Posterior vena cava (tissue), 2 donors: Measurements from ENCODE around the gene CSMD2. TPM values are rescaled to one million over a fixed set of nuclear protein-coding genes. Genes with fewer than 3 reads are reported as not detected.

Experiments
- DNase-seq: peaks from one replicate; pipeline ENCODE4 v3.0.0-alpha.2; 2020; ENCODE audit warnings: low spot score
- intact Hi-C, 2 donors: fragments of 100-400 bp; cut with DNase I; formaldehyde crosslinking; loops; one replicate each; pipeline versions ENCODE4 v1.14.1 to v1.14.2; 2022 to 2023
- total RNA-seq, 2 donors: library from RNA; stranded (reverse); fragmentation: NEBNext Ultra II Directional; extraction: Animal tissue kit (Norgen Biotek cat#: 25700); gene quantifications; one replicate each; pipeline ENCODE4 v1.2.1, GENCODE V29; 2021
- donor health status: DM: yes; HTN: yes; CAD: no.
- donor health status: DM: yes; HTN: yes; CAD: no.

Gene CSMD2
- total RNA-seq, 2 donors from 2014 or later = 2.4 to 3.1 TPM

GRCh38 chr1:33822396-33822795, 342.6 kb downstream of the CSMD2 start:
- intact Hi-C loops = no loop called here
- no peak for DNase-seq

DNA sequence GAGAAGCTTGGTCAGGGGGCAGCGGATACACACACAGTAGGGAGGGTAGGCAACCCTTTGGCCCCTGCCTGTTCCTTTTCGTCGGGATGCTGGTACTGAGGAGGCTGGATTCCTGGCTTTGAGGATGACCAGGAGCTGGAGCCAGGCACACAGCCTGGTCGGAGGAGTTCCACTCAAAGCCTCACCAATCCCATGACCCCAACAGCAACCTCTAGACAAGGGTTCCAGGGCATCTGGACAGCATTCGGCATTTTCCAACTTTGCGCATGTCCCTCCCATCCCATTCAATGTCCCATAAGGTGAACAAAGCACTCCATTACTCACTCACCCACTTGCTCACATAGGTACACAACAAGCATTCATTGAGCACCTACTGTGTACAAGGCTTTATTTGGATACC, 343.7 kb downstream of the CSMD2 start:
- intact Hi-C loops = no loop called here
- no peak for DNase-seq

DNA sequence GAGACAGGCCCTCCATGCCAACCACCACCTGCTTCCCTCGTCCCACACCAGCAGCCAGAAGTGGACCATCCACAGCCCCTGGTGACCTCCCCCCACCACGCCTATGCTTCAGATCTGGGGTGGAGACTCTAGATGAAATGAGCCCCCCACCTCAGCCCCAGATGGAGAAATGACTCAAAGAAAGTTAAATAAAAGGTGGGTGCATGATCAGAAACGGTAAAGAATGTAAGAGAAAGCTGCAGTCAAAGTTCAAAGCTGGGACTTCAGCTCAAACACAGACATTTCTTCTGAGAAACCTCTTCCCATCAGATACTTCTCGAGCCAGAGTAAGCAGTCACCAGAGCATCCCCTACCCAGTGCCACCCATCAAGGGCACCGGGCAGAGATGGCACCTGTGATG, 344.2 kb downstream of the CSMD2 start:
- intact Hi-C loops = no loop called here
- DNase-seq = no peak

DNA sequence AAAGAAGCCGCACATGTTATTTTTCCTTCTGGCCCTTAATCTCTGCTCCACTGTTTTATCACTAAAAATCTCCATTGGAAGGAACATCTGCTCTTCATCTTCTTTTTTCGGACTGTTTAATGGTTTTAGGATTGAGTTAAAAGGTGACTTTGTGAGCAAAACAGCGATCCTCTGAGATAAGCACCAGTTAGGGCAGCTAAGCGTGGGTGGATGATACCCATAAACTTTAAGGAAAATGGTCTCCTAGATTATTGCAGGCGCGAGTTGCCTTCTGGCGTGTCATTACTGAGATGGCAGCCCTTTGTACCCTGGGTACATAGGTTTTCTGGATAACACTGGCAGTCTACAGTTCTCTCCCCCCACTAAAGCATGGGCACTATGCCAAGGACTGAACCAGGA, 345.1 kb downstream of the CSMD2 start:
- DNase-seq = no peak

GRCh38 chr1:33819290-33819912, 345.6 kb downstream of the CSMD2 start:
- no peak for DNase-seq

More for the DNA sequence above, 345.1 kb downstream of the CSMD2 start:
- intact Hi-C loops = no loop called here

DNA sequence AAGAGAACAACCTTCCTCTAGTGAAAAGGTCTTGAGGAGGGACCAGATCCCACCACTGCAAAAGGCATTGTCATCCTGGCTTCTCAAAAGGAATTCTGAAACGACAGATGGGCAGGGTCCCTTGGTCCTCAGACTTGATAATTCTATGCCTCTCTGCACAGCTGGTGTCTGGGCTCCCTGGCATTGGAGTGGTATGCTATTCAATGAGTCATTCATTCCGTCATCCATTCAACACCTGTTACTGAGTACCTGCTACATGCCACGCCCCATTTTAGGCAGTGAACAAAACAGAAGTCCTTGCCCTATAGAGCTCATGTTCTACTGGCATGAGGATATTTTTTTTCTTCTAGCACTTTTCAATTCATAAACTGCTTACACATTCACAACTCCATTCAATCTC, 347.0 kb downstream of the CSMD2 start:
- intact Hi-C loops = no loop called here

More at GRCh38 chr1:33819290-33819912, 345.6 kb downstream of the CSMD2 start:
- intact Hi-C loops = no loop called here

GRCh38 chr1:33815061-33815460, 350.0 kb downstream of the CSMD2 start:
- no peak for DNase-seq
- intact Hi-C loops = no loop called here

More for the DNA sequence above, 347.0 kb downstream of the CSMD2 start:
- no peak for DNase-seq

- no peak for DNase-seq
- intact Hi-C loops = no loop called here
Measured at GRCh38 chr1:33814166-33814565, 350.9 kb downstream of the CSMD2 start.

- DNase-seq = no peak
- intact Hi-C loops = no loop called here
Measured at GRCh38 chr1:33810571-33810970, 354.5 kb downstream of the CSMD2 start.

DNA sequence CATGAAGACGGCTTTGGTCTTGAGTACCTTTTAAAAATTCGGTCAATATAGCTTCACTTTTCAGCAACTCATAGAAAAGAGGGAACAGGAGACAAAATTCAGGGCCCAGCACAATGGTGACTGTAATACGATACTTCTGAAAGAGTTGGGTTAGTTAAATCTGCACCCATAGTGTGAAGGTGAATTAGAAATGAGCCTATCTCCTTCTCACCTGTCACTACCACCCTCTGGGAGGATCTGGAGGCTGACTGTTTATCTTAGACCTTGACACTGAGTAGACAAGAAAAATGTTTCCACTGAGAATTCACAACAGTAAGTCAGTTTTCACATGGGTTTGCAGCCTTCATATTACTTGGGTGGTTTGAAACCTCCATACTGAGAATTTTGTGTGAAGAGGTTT, 359.0 kb downstream of the CSMD2 start:
- no peak for DNase-seq
- intact Hi-C loops = no loop called here

DNA sequence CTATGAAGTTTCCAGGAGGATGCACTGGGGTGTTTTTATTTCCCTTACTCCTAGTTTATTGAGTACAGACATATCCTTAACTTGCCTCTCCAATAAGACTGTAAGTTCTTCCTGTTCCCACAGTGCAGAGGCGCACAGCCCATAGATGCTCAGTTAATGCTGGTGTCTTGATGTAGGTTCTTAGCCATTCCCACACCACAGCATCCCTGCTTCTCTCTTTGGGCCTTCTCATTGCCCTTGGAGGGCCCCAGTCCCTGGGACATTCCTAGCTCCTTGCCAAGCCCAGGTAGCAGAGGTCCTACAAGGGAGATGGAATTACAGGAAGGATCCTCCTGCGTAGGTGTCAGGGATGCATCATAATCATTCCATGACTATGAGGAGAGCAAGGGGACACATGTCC, 362.8 kb downstream of the CSMD2 start:
- no peak for DNase-seq
- intact Hi-C loops = no loop called here

DNA sequence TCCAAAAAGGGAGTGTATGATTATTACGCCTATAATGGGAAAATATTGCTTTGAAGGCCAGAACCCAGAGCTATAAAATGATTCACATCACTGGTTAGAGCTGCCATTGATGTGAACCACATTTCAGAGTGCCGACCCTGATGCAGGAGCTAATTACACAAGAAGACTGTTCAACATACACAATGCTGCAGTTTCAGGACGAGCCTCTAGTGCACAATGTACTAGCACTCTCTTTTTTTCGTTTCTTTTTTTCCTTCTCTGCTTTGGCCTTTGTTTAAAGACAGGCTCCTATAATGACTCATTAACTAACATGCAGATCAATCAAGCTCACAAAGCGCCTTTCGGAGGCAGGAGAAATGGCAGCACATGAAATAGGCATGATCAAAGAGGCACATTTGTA, 367.2 kb downstream of the CSMD2 start:
- no peak for DNase-seq
- intact Hi-C loops = no loop called here

GRCh38 chr1:33792651-33793050, 372.4 kb downstream of the CSMD2 start:
- intact Hi-C loops = no loop called here
- no peak for DNase-seq

- intact Hi-C loops = no loop called here
- no peak for DNase-seq
Measured at GRCh38 chr1:33792216-33792615, 372.8 kb downstream of the CSMD2 start.

- DNase-seq = no peak
- intact Hi-C loops = no loop called here
Measured at GRCh38 chr1:33791251-33791650, 373.8 kb downstream of the CSMD2 start.

DNA sequence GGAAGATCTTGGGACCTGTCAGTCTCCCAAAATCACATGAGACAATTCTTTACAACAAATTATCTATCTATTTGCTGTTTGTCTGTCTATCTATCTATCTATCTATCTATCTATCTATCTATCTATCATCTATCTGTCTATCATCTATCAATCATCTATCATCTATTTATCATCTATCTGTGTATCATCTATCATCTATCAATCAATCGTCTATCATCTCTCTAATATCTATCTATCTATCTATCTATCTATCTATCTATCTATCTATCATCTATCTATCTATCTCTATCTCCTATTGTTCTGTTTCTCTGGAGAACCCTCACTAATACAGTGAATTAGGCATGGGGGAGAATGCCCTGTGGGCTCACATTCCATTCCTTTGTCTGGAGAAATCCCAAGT, 374.5 kb downstream of the CSMD2 start:
- intact Hi-C loops = no loop called here
- DNase-seq = no peak

DNA sequence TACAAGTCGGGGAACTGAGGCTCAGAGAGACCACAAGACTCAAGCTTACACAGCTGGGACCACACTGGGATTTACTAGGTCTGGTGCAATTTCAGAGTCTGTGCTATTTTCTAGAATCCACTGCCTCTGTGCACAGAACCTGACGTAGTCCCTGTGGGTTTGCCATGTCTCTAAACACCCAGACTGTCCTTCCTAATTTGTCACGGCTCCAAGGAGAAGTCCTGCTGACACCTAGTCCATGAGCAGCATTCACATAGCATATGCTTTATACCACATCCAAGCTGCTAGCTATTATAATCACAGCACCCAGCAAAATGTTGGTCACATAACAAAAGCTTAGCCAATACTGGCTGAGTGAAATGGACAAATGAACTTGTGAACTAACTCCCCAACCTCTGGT, 380.2 kb downstream of the CSMD2 start:
- intact Hi-C loops = no loop called here
- no peak for DNase-seq

- no peak for DNase-seq
- intact Hi-C loops = no loop called here
Measured at GRCh38 chr1:33782776-33783175, 382.3 kb downstream of the CSMD2 start.

GRCh38 chr1:33781652-33782051, 383.4 kb downstream of the CSMD2 start:
- DNase-seq = no peak
- intact Hi-C loops = no loop called here

- DNase-seq = no peak
- intact Hi-C loops = no loop called here
Measured at GRCh38 chr1:33777337-33777736, 387.7 kb downstream of the CSMD2 start.

- intact Hi-C loops = loop anchor here in 1 of 2 donors (10.0 kb wide), 1 partner anchor 126 kb away; no protein-coding TSS in a partner anchor
Measured at GRCh38 chr1:33768821-33769220, 396.2 kb downstream of the CSMD2 start.

GRCh38 chr1:33768106-33768505, 396.9 kb downstream of the CSMD2 start:
- intact Hi-C loops = loop anchor here in 1 of 2 donors (10.0 kb wide), 1 partner anchor 127 kb away; no protein-coding TSS in a partner anchor
- no peak for DNase-seq

More at GRCh38 chr1:33768821-33769220, 396.2 kb downstream of the CSMD2 start:
- no peak for DNase-seq
